ENCODE measurements around the gene PXDN.

The PXDN gene

GRCh38 chr2:1663621-1664020 lies 80.7 kb downstream of the PXDN start:
- H3K4me3 ChIP-seq (ENCODE audit: low read depth, low read length) = no peak overlapping the region
- no peak for DNase-seq (ENCODE audit: low read depth)
- TF ChIP-seq MAX (IDR thresholded peaks at IDR 0.05; ENCODE audit: low read depth, low read length) (no peak), MYC (IDR thresholded peaks at IDR 0.05; ENCODE audit: low read depth, low read length) (no peak), POLR2A (IDR thresholded peaks at IDR 0.05; ENCODE audit: extremely low read depth, insufficient read length) (no peak), CTCF (IDR thresholded peaks at IDR 0.05; ENCODE audit: low read depth, low read length) (no peak)

GRCh38 chr2:1662606-1663180 lies 81.6 kb downstream of the PXDN start:
- H3K4me3 ChIP-seq (ENCODE audit: low read depth, low read length) = no peak overlapping the region
- DNase-seq (ENCODE audit: low read depth) = no peak
- no peak for TF ChIP-seq CTCF (IDR thresholded peaks at IDR 0.05; ENCODE audit: low read depth, low read length)
- no peak for TF ChIP-seq POLR2A (IDR thresholded peaks at IDR 0.05; ENCODE audit: extremely low read depth, insufficient read length)
- no peak for TF ChIP-seq MYC (IDR thresholded peaks at IDR 0.05; ENCODE audit: low read depth, low read length)
- no peak for TF ChIP-seq MAX (IDR thresholded peaks at IDR 0.05; ENCODE audit: low read depth, low read length)

- H3K4me3 ChIP-seq (ENCODE audit: low read depth, low read length) = no peak overlapping the region
- DNase-seq (ENCODE audit: low read depth) = no peak
- TF ChIP-seq POLR2A (IDR thresholded peaks at IDR 0.05; ENCODE audit: extremely low read depth, insufficient read length) (no peak), CTCF (IDR thresholded peaks at IDR 0.05; ENCODE audit: low read depth, low read length) (no peak), MYC (IDR thresholded peaks at IDR 0.05; ENCODE audit: low read depth, low read length) (no peak), MAX (IDR thresholded peaks at IDR 0.05; ENCODE audit: low read depth, low read length) (no peak)
Observed at GRCh38 chr2:1661891-1662605, 82.3 kb downstream of the PXDN start.

- TF ChIP-seq POLR2A (IDR thresholded peaks at IDR 0.05; ENCODE audit: extremely low read depth, insufficient read length) (no peak), MAX (IDR thresholded peaks at IDR 0.05; ENCODE audit: low read depth, low read length) (no peak), MYC (IDR thresholded peaks at IDR 0.05; ENCODE audit: low read depth, low read length) (no peak), CTCF (IDR thresholded peaks at IDR 0.05; ENCODE audit: low read depth, low read length) (no peak)
- no peak overlapping the region for H3K4me3 ChIP-seq (ENCODE audit: low read depth, low read length)
- DNase-seq (ENCODE audit: low read depth) = no peak
Observed at GRCh38 chr2:1660656-1661640, 83.4 kb downstream of the PXDN start.

- TF ChIP-seq MAX (IDR thresholded peaks at IDR 0.05; ENCODE audit: low read depth, low read length) (no peak), CTCF (IDR thresholded peaks at IDR 0.05; ENCODE audit: low read depth, low read length) (no peak), POLR2A (IDR thresholded peaks at IDR 0.05; ENCODE audit: extremely low read depth, insufficient read length) (no peak), MYC (IDR thresholded peaks at IDR 0.05; ENCODE audit: low read depth, low read length) (no peak)
- H3K4me3 ChIP-seq (ENCODE audit: low read depth, low read length) = no peak overlapping the region
- no peak for DNase-seq (ENCODE audit: low read depth)
Observed at GRCh38 chr2:1659951-1660565, 84.3 kb downstream of the PXDN start.
